ENCODE results near the gene PHF21B.

GRCh38 chr22:44848296-44848741 lies 161.5 kb downstream of the PHF21B start:
- TF ChIP-seq ELK4 (IDR thresholded peaks at IDR 0.05; ENCODE audit: borderline replicate concordance, low read depth, low read length) (no peak), ZSCAN5A (tag by site-specific recombination; IDR thresholded peaks at IDR 0.05) (no peak), ZNF16 (tag by site-specific recombination; IDR thresholded peaks at IDR 0.05; ENCODE audit: low read depth) (no peak), CTCF (tag by site-specific recombination; IDR thresholded peaks at IDR 0.05) (no peak), SCRT2 (tag by site-specific recombination; IDR thresholded peaks at IDR 0.05) (no peak), OSR2 (tag by site-specific recombination; IDR thresholded peaks at IDR 0.05) (no peak), TRIM28 (IDR thresholded peaks at IDR 0.05; ENCODE audit: borderline replicate concordance, low read length) (no peak), ZNF76 (tag by site-specific recombination; IDR thresholded peaks at IDR 0.05; ENCODE audit: borderline replicate concordance, low read depth) (no peak), ZNF529 (tag by site-specific recombination; IDR thresholded peaks at IDR 0.05; ENCODE audit: insufficient replicate concordance) (no peak), ZNF658 (tag by site-specific recombination; IDR thresholded peaks at IDR 0.05) (no peak), TSHZ1 (tag by site-specific recombination; IDR thresholded peaks at IDR 0.05; ENCODE audit: borderline replicate concordance) (no peak), PATZ1 (tag by site-specific recombination; IDR thresholded peaks at IDR 0.05) (no peak), ZNF571 (tag by site-specific recombination; IDR thresholded peaks at IDR 0.05) (no peak)

All from HEK293 (cell line).